GM21423 (cell line): Measurements from ENCODE around the gene C7.
"Not testable (repeated sequence)": the region's sequence is repeated elsewhere in the genome, so short reads cannot be mapped to it uniquely, and the experiment has no call there.

ENCODE experiments used
- ATAC-seq: cut with Tn5 transposase; IDR thresholded peaks from one replicate; pipeline ENCODE4 v1.9.1; 2021; ENCODE audit warnings: mild to moderate bottlenecking, moderate library complexity; ENCODE audit not compliant: unreplicated experiment

The C7 gene

GRCh38 chr5:40988746-40989510 lies 79.6 kb downstream of the C7 start:
- no peak for ATAC-seq

- no peak for ATAC-seq
Observed at GRCh38 chr5:40991168-40991980, 82.1 kb downstream of the C7 start.

- no peak for ATAC-seq
Observed at GRCh38 chr5:40991981-40992559, 82.8 kb downstream of the C7 start.

- ATAC-seq = no peak
Observed at GRCh38 chr5:40995801-40996586, 86.7 kb downstream of the C7 start.

DNA sequence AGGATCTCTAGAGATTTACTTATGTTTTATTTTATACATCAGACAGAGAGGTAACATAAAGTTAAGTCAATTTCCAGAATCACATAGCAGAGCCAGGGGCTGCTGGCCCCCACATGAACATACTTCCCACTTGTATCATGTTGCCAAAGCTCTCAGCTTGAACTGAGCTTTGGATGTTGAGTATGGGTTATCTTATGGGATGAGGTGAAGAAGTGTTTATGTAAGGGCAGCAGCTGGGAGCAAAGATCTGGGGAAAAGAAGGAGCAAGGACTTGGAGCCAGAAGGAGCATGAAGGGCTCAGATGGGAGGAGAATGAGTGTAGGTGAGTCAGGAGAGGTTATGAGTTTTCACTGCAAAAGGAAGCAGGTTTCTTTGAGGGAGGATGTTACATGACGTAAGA lies 89.8 kb downstream of the C7 start:
- ATAC-seq = no peak

- ATAC-seq = no peak
Observed at GRCh38 chr5:40999966-41000365, 90.7 kb downstream of the C7 start.

- ATAC-seq = no peak
Observed at GRCh38 chr5:41003670-41004376, 94.5 kb downstream of the C7 start.

- no peak for ATAC-seq
Observed at GRCh38 chr5:41004931-41005330, 95.6 kb downstream of the C7 start.

DNA sequence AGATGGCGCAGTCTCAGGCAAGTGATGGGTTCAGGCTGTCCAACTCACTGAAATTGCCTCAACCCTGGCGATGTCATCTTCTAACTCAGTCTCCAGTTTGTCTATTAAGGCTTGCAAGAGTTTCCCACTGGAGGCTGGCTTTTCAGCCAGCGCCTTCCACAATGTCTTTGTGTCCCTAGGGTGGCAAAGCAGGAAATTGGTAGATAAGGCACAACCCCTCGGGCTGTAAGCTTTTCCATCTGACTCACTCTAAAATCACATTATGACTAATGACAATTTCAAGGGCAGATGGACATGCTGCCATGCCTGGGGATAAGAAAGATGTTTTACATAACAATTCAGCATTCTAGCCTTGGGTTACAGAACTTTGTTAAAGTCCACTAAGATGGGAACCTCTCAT lies 99.9 kb downstream of the C7 start:
- no peak for ATAC-seq

GRCh38 chr5:41010572-41010971 lies 101.3 kb downstream of the C7 start:
- no peak for ATAC-seq

DNA sequence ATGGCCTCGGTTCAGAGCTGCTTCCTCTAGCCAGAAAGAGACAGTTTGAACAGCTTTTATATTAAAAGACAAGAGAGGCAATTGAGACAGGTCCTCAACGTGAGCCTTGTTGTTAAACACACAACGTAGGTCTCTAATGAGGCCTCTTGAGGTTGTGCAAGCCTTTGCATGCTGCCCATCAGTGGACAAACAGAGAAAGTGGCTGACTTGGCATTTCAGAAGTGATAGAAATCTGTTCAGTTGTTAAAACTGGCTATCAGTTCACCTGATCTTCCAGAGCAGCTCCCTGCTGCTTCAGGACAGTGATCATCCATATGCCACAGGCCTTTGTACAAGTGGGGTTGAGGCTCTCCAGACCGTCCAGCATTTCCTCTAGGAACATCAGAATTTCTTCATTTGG lies 103.0 kb downstream of the C7 start:
- no peak for ATAC-seq

DNA sequence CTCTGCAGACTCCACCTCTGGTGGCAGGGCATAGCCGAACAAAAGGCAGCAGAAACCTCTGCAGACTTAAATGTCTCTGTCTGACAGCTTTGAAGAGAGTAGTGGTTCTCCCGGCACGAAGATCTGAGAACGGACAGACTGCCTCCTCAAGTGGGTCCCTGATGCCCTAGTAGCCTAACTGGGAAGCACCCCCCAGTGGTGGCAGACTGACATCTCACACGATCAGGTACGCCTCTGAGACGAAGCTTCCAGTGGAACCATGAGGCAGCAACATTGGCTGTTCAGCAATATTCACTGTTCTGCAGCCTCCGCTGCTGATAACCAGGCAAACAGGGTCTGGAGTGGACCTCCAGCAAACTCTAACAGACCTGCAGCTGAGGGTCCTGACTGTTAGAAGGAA lies 113.3 kb downstream of the C7 start:
- ATAC-seq = not testable (repeated sequence)
